ENCODE results near the gene CPHXL2. TPM values are rescaled to one million over a fixed set of nuclear protein-coding genes. Genes with fewer than 3 reads are reported as not detected.

Gene CPHXL2
- total RNA-seq, 1 experiment from 2014 or later: not detected

DNA sequence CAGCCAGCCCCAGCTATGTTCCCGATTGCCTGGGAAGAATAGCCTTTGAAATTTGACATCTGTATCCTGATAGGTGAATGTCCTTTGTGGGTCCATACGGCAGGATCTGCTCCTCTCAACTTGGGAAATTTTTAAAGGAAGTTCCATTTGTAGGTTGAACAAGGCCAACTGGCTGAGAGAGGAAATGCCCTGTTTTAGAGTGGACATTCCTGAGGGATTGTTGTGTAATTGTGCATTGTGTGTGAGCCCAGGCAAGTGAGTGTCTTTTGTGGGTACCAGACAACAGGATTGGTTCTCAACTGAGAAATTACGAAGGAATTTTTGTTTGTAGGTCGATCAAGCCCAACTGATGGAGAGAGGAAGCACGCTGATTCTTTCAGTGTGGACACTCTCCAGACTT lies 2.6 kb upstream of the CPHXL2 start:
- no peak overlapping the region for H2AFZ ChIP-seq (ENCODE audit: low read length)
- H3K36me3 ChIP-seq (ENCODE audit: low read depth, low read length): no peaks in the 10 kb centered on the region
- TF ChIP-seq EZH2phosphoT487 (IDR thresholded peaks at IDR 0.05; ENCODE audit: borderline replicate concordance, low read length): no peak
- TF ChIP-seq, protein P1, sequence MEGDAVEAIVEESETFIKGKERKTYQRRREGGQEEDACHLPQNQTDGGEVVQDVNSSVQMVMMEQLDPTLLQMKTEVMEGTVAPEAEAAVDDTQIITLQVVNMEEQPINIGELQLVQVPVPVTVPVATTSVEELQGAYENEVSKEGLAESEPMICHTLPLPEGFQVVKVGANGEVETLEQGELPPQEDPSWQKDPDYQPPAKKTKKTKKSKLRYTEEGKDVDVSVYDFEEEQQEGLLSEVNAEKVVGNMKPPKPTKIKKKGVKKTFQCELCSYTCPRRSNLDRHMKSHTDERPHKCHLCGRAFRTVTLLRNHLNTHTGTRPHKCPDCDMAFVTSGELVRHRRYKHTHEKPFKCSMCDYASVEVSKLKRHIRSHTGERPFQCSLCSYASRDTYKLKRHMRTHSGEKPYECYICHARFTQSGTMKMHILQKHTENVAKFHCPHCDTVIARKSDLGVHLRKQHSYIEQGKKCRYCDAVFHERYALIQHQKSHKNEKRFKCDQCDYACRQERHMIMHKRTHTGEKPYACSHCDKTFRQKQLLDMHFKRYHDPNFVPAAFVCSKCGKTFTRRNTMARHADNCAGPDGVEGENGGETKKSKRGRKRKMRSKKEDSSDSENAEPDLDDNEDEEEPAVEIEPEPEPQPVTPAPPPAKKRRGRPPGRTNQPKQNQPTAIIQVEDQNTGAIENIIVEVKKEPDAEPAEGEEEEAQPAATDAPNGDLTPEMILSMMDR (conservative IDR thresholded peaks at IDR 0.05; ENCODE audit: low read depth, low read length): no peak
- no peak for TF ChIP-seq EZH2 (IDR thresholded peaks at IDR 0.05; ENCODE audit: low read length, unreplicated experiment)
- no TSS peak for BruUV-seq (replicated peaks)
- intact Hi-C loops (cut with micrococcal nuclease): no loop called here
- no peak overlapping the region for H3K4me3 ChIP-seq (ENCODE audit: low read length)
- no peak overlapping the region for H3K9ac ChIP-seq (ENCODE audit: low read length)
- no peaks in the 10 kb centered on the region for H3K4me1 ChIP-seq (ENCODE audit: insufficient read depth, low read length)
- no peak overlapping the region for H3K4me2 ChIP-seq (ENCODE audit: low read length)
- no peaks in the 10 kb centered on the region for H4K20me1 ChIP-seq (ENCODE audit: low read length)
- ChIA-PET CTCF (no interaction called here), POLR2A (ENCODE audit: unreplicated experiment) (no interaction called here)
- no peak for DNase-seq
- no peak for ATAC-seq
- no peaks in the 10 kb centered on the region for H3K9me3 ChIP-seq (ENCODE audit: low read length)
- H3K9me2 ChIP-seq (replicated peaks; ENCODE audit: low read length): no peaks in the 10 kb centered on the region
- no peak overlapping the region for H3K27ac ChIP-seq (ENCODE audit: low read length)
- H3F3A ChIP-seq (ENCODE audit: low read length, unreplicated experiment): no peaks in the 10 kb centered on the region
- H3K79me2 ChIP-seq (ENCODE audit: low read length): no peaks in the 10 kb centered on the region
- no peaks in the 10 kb centered on the region for H3K27me3 ChIP-seq (ENCODE audit: low read length)

DNA sequence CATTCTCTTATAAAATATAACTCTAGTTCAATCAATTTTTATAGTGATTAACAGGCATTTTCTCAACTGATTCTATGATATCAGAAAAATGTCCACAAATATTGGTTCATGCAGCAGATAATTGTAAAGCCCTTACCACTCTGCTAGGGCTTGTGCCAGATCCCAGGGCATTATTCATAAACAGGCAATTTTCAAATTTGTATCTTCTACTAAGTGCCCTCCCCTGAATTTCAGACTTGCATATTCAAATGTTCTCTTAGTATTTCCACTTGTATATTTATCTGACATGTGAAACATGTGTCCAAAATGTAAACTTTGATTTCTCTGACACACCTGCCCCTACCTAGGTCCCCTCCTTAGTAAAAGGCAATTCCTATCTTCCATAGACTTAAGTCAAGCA lies 9.3 kb downstream of the CPHXL2 start:
- no peak for ATAC-seq
- H3K4me2 ChIP-seq (ENCODE audit: low read length): no peak overlapping the region
- CTCF ChIA-PET: no interaction called here
- no TSS peak for BruUV-seq (replicated peaks)
- H3K27me3 ChIP-seq (ENCODE audit: low read length): no peaks in the 10 kb centered on the region
- no peaks in the 10 kb centered on the region for H3F3A ChIP-seq (ENCODE audit: low read length, unreplicated experiment)
- H3K27ac ChIP-seq (ENCODE audit: low read length): no peak overlapping the region
- no peak overlapping the region for H3K4me3 ChIP-seq (ENCODE audit: low read length)
- POLR2A ChIA-PET (ENCODE audit: unreplicated experiment): no interaction called here
- no peaks in the 10 kb centered on the region for H3K9me3 ChIP-seq (ENCODE audit: low read length)
- no peak overlapping the region for H2AFZ ChIP-seq (ENCODE audit: low read length)
- no peak for DNase-seq
- H4K20me1 ChIP-seq (ENCODE audit: low read length): no peaks in the 10 kb centered on the region
- H3K36me3 ChIP-seq (ENCODE audit: low read depth, low read length): no peaks in the 10 kb centered on the region
- H3K9me2 ChIP-seq (replicated peaks; ENCODE audit: low read length): no peaks in the 10 kb centered on the region
- TF ChIP-seq, protein P1 (conservative IDR thresholded peaks at IDR 0.05; ENCODE audit: low read depth, low read length): no peak
- no peak for TF ChIP-seq EZH2phosphoT487 (IDR thresholded peaks at IDR 0.05; ENCODE audit: borderline replicate concordance, low read length)
- TF ChIP-seq EZH2 (IDR thresholded peaks at IDR 0.05; ENCODE audit: low read length, unreplicated experiment): no peak
- H3K9ac ChIP-seq (ENCODE audit: low read length): no peak overlapping the region
- intact Hi-C loops (cut with micrococcal nuclease): no loop called here
- no peaks in the 10 kb centered on the region for H3K4me1 ChIP-seq (ENCODE audit: insufficient read depth, low read length)
- H3K79me2 ChIP-seq (ENCODE audit: low read length): no peaks in the 10 kb centered on the region

DNA sequence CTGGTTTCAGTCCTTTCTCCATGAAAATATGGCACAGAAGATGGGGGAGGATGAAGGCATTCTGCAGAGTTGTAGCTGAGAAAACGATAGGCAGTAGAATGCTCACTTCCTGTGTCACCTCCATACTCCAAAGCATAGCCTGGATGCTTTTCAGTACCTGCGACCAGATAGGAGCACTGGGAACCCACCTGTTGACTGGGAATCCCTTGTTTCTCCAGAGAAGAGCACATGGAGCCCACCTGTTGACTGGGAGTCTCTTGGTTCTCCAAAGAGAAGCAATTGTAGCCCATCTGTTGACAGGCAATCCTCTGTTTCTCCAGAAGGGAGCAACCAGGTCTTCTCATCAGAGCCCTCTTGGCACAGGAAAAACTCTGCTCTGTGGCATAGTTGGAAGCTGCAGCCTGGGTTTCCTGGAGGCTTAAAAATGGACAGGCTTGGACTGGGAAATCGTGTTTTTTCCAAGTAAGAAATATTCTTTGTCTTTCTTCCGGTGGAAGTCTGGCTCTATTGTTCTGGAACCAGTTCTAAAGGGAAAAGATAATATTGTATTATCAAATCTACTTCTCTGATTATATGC lies 16.0 kb downstream of the CPHXL2 start:
- ATAC-seq: no peak
- H2AFZ ChIP-seq (ENCODE audit: low read length): no peak overlapping the region
- no peaks in the 10 kb centered on the region for H3K27me3 ChIP-seq (ENCODE audit: low read length)
- no peak overlapping the region for H3K9ac ChIP-seq (ENCODE audit: low read length)
- H3K4me1 ChIP-seq (ENCODE audit: insufficient read depth, low read length): no peaks in the 10 kb centered on the region
- no peaks in the 10 kb centered on the region for H3K9me2 ChIP-seq (replicated peaks; ENCODE audit: low read length)
- POLR2A ChIA-PET (ENCODE audit: unreplicated experiment): no interaction called here
- H3K79me2 ChIP-seq (ENCODE audit: low read length): no peaks in the 10 kb centered on the region
- CTCF ChIA-PET: no interaction called here
- H4K20me1 ChIP-seq (ENCODE audit: low read length): no peaks in the 10 kb centered on the region
- DNase-seq: no peak
- H3F3A ChIP-seq (ENCODE audit: low read length, unreplicated experiment): no peaks in the 10 kb centered on the region
- H3K9me3 ChIP-seq (ENCODE audit: low read length): no peaks in the 10 kb centered on the region
- H3K4me2 ChIP-seq (ENCODE audit: low read length): no peak overlapping the region
- intact Hi-C loops (cut with micrococcal nuclease): no loop called here
- H3K27ac ChIP-seq (ENCODE audit: low read length): no peak overlapping the region
- H3K36me3 ChIP-seq (ENCODE audit: low read depth, low read length): peaks cover 14% of the 10 kb centered on the region
- TF ChIP-seq, protein P1 (conservative IDR thresholded peaks at IDR 0.05; ENCODE audit: low read depth, low read length): no peak
- TF ChIP-seq EZH2 (IDR thresholded peaks at IDR 0.05; ENCODE audit: low read length, unreplicated experiment): no peak
- no peak for TF ChIP-seq EZH2phosphoT487 (IDR thresholded peaks at IDR 0.05; ENCODE audit: borderline replicate concordance, low read length)
- H3K4me3 ChIP-seq (ENCODE audit: low read length): no peak overlapping the region
- no TSS peak for BruUV-seq (replicated peaks)
